GM21786 (cell line): Measurements from ENCODE around the gene SLC45A1.
"Not testable (repeated sequence)": the region's sequence is repeated elsewhere in the genome, so short reads cannot be mapped to it uniquely, and the experiment has no call there.

ENCODE experiments used
- ATAC-seq: cut with Tn5 transposase; IDR thresholded peaks from one replicate; pipeline ENCODE4 v1.9.1; 2021; ENCODE audit not compliant: unreplicated experiment

The SLC45A1 gene

DNA sequence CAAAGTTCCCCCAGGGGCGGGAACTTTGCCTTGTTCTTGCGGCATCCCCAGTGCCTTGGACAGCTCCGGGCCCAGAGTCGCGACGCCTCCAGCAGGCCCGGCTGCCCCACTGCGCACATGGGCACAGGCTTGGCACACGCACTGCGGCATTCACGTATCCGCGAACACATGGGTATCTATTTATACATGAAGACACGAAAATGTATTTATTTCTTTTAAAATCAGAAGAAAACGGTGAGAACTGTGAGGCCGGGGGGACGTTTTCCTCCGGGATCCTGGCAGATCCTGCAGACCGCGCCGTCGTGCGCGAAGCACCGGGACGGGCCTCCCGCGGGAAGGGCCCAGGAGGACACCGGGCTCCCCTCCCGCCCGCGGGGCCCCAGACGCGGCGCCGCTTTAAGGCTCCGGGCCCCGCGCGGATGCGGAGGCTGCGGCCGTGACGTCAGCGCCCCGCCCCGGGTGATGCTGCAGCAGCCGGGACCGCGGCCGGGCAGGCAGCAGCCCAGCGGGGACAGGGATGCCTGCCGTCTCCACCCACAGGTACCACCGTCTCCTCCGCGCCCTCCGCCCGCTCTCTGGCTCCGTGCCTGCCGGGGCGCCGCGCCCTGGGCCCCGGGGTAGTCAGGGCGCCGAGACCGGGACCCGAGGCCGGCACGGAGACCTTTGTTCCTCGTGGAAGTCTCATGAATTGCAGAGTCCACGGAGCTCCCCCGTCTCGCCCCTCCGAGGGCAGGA, at the start of gene SLC45A1:
TSS of gene SLC45A1 (plus strand) at position 468 of the 735 bp plus-strand sequence. CDS start 6,216 bp downstream, outside the sequence.
- no peak for ATAC-seq

DNA sequence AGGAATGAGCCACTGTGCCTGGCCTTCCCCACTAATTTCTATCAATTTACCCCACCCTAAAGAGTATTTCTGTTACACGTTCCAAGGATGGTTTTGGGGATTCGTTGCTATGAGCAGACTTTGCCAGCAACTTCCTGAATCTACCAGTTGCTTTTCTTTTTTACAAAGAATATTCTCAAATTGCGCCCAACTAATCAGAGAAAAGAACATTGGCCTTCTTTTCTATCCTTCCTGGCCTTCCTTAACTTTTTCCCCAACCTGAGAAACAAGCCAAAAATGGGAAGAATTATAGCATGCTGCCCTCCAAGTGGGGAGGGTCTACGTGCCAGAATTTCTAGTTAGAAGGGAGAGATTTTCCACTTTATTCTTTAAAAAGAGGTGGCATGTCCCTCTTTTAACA, 44.9 kb upstream of the SLC45A1 start:
- no peak for ATAC-seq

DNA sequence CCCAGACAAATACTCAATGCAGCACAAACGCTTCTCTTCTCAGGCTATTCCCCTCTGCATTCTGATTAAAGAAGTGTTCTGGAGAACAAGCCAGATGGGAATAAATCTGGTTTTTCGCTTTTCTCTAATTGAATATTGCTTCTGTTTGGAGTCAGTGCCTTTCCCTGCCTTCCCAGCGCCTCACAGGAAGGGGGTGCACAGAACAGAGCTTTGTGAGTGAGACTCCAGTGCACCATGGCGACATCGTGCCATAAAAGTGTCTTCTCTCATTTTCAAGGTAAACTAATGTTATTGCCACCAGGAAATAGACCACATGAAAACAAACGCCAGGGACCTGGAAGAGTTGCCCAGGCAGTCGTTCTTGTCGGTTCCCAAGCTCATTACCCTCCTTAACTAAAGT, 43.6 kb upstream of the SLC45A1 start:
- ATAC-seq, result no peak

DNA sequence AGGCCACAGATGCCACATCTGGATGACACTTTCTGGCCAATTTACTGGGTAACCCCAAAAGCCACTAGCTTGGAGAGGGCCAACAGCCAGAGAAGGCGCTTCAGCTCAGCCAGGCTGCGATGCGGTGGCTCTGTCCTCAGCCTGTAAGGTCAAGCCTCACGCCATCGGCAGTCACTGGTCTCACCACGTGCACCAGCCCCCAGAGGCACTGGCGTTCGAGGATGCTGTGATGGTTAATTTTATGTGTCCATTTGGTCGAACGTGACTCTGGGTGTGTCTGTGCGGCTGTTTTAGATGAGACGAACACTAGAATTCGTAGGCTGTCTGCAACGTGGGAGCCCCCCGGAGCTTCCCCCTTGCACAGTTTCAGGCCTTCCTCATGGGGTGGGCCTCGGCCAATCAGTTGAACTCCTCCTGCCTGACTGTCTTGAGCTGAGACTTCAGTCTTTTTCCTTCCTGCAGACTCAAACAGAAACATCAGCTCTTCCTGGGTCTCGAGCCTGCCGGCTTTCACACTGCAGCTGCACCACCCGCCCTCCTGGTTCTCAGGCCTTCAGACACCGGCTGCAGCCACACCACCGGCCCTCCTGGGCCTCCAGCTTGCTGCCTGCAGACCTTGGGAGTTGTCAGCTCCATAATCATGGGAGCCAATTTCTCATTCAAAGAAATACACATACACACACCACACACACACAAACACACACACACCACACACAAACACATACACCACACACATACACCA, 41.6 kb upstream of the SLC45A1 start:
- no peak for ATAC-seq

DNA sequence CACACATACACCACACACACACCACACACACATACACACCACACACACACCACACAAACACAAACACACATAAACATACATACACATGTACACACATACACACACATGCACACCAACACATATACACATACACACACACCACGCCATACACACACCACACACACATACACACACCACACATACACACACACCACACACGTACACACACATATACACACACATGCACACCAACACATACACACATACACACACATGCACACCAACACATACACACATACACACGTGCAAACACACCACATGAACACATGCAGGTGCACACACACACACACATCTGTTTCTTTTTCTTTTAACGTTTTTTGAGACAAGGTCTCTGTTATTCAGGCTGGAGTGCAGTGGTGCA, 41.0 kb upstream of the SLC45A1 start:
- ATAC-seq, result no peak

DNA sequence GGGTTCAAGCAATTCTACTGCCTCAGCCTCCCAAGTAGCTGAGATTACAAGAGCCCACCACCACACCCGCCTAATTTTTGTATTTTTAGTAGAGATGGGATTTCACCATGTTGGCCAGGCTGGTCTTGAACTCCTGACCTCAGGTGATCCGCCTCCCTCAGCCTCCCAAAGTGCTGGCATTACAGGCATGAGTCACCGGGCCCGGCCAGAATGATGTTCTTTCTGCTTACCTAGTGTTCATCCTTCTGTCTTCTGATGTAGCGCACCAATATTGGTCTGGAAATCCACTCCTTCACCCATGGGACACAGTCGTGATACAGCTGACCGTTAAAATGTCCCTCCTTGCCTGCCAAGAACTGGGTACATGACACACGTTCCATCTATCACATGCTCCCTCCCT, 39.2 kb upstream of the SLC45A1 start:
- ATAC-seq, result not testable (repeated sequence)

DNA sequence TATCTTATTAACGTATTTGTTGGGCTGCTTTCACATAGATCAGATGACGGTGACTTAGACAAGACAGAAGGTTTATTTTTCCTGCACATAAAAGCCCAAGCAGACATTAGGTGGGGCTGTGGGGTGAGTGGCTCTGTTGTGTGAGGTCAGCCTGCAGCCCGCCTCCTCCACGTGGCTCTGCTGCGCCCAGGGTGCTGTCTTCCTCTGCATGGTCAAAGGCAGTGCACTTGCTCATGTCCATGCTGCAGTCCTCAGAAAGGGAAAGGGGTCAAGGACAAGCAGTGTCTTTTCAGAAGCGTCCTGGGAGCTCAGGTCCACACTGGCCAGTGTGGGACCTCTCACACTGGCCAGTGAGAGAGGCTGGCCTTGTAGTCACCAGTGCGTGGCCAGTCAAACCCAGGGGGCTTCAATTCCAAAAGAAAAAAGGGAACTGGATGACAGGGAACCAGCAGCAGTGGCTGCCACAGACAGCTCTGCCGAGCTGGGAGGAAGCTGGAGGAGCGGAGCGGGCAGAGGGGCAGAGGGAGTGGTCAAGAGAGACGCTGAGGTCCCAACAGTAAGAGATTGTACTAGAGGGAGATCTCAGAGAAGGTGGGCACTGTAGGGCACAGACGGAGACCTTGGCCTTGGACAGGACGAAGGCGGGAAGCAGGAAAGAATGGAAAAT, 35.9 kb upstream of the SLC45A1 start:
- ATAC-seq, result no peak

DNA sequence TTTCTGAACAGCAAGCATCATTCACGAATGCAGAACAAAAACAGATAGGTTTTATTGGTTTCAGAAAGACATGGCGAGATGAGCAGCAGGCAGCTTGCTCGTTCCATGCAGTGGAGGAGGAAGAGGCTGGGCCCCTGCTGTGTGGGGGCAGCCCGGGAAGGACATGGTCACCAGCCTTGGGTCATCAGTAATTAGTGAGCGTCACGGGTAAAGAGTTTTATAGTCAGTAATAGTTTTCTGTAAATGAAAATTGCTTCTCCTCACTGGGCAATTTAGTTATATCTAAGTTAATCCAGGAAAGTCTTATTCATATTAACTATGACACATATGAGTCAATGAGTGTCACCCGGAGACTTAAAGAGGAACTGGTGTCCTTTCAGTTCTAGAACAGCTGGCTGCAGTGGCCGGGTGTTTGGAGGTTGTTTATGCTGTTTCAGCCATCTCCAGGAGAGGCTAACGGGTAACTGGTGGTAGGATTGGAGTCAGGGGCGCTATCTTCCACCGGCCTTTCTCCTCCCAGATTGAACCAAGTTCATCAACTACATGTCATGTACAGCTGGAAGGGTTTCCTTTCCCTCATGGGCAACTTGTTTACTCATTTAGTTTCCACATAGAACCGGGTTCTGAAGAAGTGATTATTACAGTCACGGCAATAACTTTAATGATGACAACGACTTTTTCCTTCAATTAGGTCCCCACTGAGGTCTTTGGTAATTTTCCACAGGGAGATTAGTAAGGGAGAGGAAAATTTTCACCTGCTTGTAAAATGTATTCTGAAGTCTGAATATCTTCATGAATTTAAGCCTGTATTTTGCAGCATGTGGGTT, 34.6 kb upstream of the SLC45A1 start:
- peak; percentile 91 for ATAC-seq

DNA sequence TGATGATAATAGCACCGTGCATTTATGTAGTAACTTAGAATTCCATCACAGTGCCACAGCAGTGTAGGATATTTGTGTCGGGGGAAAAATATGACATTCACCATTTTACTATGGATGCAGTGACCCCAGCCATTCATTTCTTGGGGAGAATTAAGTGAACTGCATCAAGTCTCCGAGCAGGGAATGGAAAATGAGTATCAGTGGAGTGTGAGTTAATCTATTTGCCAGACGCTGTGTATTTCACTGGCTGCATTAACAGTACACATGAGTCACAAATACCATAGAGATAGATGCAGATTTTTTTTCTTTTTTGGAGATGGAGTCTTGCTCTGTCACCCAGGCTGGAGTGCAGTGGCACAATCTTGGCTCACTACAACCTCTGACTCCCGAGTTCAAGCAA, 33.8 kb upstream of the SLC45A1 start:
- ATAC-seq, result no peak

DNA sequence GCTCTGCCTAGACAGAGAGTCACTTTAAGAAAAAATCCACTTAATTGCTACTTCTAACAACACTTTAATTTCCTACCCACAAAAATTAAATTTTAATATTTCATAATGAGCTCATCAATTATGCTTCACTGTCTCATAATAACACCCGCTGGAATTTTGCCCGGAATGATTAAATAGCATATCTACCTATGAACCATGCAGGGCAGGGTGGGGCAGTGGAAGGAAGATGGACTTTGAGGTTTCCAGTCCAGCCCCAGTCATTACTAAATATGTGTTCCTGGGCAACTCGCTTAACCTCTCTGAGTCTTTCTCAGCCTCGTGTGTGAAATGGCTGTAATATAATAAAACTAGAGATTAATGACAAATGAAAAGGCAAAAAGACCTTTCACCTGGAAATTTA, 32.8 kb upstream of the SLC45A1 start:
- ATAC-seq, result no peak

DNA sequence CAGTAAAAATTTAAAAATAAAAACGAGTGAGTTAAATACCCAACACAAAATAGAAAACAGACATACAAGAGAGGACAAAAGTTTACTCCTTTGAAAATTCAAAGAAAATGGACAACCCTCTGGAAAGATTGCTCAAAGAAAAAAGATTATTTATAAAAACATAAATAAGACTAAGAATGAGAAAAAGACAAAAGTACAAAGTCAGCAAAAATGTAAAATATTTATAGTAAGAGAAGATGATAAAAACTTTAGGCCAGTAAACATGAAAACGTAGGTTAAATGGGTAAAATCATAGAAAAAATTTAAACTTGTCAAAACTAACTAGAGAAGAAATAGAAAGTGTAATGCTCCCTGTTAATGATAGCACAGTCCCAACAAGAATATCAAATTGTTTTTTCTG, 31.9 kb upstream of the SLC45A1 start:
- ATAC-seq, result no peak

DNA sequence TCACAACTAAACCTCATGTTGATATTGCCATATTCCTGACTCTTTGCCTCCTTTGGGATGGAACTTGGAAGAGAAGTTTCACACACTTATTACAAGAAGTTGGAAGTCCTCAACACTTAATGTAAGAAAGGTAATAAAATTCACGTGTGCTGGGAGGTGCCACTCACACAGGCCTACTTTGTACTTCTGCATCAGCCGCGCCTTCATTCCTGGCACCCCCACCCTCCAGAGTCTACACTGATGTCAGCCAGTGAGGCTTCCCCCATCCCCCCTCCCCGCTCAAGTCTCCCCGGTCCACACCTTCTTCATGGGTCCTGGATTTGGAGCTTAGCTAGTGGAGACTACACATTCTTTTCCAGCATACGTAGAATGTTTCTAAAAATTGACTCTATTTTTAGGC, 24.8 kb upstream of the SLC45A1 start:
- no peak for ATAC-seq

DNA sequence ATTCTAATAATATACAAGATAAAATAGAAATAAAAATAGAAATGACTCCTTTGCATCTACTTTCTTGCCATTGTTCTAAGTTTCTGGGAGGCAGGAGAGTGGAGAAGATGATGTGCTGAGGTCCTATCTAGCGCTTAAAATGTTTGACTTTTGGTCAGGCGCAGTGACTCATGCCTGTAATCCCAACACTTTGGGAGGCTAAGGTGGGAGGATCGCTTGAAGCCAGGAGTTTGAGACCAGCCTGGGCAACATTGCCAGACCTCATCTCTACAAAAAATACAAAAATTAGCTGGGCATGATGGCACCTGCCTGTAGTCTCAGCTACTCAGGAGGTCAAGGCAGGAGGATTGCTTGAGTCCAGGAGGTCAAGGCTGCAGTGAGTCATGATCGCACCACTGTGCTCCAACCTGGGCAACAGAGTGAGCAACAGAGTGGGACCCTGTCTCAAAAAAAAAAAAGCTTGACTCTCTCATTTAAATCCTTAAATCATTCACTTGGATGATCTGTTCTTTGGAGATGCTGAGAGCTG, 24.2 kb upstream of the SLC45A1 start:
- ATAC-seq, result no peak

DNA sequence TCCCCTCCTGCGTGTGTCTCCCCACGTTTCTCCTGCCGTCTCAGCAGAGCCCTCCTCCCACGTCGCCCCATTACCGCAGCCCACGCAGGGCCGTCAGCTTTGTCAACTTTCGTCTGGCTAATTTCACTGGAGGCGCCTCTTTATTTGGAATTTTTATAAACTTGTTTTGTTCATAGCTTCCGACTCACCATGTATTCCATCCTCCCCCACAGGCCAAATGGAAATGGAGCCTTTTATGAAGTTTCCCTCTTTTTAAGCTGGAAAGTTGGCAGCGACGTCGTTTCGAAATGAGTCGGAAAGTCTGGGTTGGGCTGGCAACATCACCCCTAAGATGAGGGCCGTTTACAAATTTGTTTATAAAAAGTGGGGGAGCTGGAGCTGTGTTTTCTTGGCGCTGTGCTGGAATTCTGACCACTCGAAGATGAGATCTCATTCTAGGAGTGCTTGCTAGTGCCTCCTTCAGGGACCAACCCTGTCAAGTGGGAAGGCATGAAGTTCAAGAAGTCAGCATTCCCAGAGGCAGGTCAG, 23.7 kb upstream of the SLC45A1 start:
- ATAC-seq, result no peak

DNA sequence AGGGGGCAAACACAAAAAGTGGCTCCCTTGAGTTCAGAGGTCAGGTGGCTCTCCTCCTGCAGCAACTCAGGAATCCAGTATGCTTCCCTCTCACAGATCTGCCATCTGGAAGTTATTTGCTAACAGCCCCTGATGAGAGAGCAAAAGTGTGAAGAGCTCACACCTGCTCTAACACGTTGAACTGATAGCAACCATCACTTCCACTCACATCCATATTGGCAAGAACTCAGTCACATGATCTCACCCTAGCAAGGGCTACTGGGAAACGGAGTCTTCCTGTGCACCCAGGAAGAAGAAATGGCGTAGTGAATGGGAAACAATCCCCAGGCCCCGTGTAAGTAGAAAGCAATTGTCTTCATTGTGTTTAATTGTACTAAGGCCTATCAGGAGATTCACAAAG, 20.7 kb upstream of the SLC45A1 start:
- ATAC-seq, result no peak

DNA sequence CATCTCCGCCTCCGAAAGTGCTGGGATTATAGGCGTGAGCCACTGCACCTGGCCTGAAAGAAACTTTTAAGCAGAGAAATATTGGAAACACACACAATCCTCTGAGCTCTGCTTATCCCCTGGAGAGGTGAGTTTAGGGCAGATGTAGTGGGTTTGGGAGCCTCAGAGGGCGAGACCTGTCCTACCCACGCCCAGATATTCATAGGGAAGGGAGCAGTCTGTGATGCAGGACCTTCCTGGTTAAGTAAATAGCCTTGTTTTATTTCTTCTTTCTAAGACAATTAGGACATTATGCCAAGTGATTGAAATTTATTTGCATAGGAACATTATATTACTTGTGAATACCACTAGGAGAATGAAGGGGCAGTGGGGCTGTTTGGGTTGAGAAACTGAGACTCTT, 18.0 kb upstream of the SLC45A1 start:
- ATAC-seq, result no peak

DNA sequence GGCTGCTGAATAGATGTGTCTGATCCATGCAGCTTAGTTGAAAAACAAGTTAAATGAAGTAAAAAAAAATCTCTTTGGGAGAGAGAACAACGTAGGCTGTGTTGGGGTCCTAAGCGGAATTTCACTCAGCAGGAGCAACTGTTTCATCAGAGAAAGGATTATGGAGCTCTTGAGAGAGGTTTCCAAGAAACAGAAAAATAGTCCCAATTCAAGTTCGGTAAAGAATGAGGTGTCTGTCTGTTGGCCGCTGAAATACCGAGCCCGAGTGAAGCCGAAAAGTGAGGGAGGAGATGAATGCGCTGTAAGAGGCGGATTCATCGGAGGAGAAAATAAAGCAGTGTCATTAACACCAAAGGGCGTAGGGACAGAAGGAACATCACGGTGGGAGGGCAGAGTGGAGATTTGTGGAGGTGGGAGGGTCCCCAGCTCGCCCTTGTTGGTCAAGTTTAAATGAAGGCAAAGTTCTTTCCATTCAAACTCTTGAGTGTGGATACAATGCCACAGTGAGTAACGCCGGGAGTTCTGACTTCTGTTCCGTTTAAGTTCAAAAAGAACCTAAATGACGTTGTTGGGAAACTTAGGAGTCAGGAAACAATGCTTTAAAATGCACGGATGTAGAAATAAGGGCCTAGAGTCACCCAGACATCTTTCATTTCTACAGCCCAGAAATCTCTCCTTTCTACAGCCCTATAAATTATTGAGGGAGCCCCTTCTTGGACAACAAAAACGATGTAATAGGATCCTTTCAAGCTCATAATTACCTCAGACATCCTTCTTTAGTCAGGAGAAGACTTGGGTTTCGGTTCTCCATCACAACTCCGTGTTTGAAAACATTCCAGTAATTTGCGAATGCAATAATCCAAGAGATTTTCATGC, 15.6 kb upstream of the SLC45A1 start:
- ATAC-seq, result no peak

DNA sequence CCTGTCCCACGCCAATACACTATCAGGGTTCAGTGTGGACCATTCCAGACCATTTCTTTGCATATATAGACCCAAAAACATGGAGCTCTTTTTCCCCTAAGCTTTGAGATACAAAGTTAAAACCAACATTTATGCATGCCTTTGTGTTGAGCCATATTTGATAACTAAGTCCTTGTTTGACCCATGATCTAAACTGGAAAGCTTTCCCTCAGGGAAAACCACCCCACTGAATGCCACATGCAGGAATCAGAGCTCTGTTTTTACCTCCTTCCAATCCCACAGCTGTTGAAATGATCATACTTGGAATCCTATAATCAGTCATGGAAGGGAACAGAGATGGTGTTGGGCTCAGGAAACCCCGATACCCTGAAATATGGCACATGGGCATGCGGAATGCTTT, 14.8 kb upstream of the SLC45A1 start:
- ATAC-seq, result no peak

DNA sequence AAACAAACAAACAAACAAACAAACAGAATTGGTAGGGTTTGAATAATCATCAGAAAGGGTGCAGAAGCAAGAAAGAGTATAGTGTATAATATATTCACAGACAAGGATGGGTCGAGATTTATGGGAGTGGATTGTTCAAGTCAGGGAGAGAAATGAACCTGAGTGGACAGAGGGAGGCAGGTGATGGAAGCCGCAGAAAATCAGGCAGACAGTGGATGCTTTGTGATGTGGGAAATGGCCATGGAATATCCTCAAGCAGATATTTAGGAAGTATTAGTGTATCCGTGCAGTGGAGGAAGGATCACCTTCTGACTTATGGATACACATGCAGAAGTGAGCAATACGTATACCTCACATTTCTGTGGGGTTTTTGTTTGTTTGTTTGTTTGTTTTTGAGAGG, 14.0 kb upstream of the SLC45A1 start:
- ATAC-seq, result no peak

DNA sequence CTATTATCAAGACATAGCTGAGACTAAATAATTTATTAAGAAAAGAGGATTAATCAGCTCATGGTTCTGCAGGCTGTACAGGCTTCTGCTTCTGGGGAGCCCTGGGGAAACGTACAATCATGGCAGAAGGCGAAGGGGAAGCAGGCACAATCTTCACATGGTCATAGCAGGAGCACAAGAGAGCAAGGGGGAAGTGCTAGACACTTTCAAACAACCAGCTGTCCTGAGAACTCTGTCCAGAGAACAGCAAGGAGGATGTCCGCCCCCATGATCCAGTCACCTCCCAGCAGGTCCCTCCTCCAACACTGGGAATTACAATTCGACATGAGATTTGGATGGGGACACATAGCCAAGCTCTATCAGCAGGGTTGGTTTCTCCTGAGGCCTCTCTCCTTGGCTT, 10.3 kb upstream of the SLC45A1 start:
- no peak for ATAC-seq
